OCI-LY7 (cell line): ENCODE data around the gene SPACA7. TPM values are rescaled to one million over a fixed set of nuclear protein-coding genes. Genes with fewer than 3 reads are reported as not detected.

Source experiments
- BruUV-seq: library from RNA; stranded (reverse); fragments of 400-500 nt; replicated peaks from 2 replicates; lab custom pipeline; 2021; lab: Mats Ljungman, UMichigan
- CTCF ChIA-PET: fragments of 300-600 bp; sonication (Branson Sonifier 250); formaldehyde crosslinking; loops from one replicate; lab custom pipeline; 2022; ENCODE audit warnings: antibody characterized with exemption; ENCODE audit not compliant: unreplicated experiment; lab: Charles Lee
- POLR2A ChIA-PET: fragments of 300-600 bp; sonication (Branson Sonifier 250); formaldehyde crosslinking; loops from one replicate; lab custom pipeline; 2022; ENCODE audit warnings: antibody characterized with exemption; lab: Charles Lee
- DNase-seq: peaks from one replicate; pipeline ENCODE4 v3.0.0-alpha.2; 2015; ENCODE audit warnings: low spot score
- H2AFZ ChIP-seq: fragments of 200-600 bp; sonication (generic), shearing (Covaris generic); 2 replicates; pipeline ENCODE4 v1.6.1; 2014; ENCODE audit warnings: mild to moderate bottlenecking, antibody characterized with exemption, low read length, moderate library complexity
- H3K27ac ChIP-seq: fragments of 200-600 bp; sonication (generic); 2 replicates; pipeline ENCODE4 v1.5.1; 2014; ENCODE audit warnings: mixed run types, low read depth, mild to moderate bottlenecking, moderate library complexity, low read length, inconsistent platforms; ENCODE audit not compliant: poor library complexity, severe bottlenecking
- H3K36me3 ChIP-seq: fragments of 200-600 bp; sonication (generic); 2 replicates; pipeline ENCODE4 v1.6.1; 2014; ENCODE audit warnings: mild to moderate bottlenecking, antibody characterized with exemption, low read length, moderate library complexity, mixed read lengths; ENCODE audit not compliant: insufficient read depth
- H3K4me1 ChIP-seq: fragments of 200-600 bp; sonication (generic); 2 replicates; pipeline ENCODE4 v1.5.1; 2014; ENCODE audit warnings: mild to moderate bottlenecking, low read length; ENCODE audit not compliant: insufficient read depth, poor library complexity, severe bottlenecking
- H3K4me2 ChIP-seq: fragments of 200-600 bp; sonication (generic); 2 replicates; pipeline ENCODE4 v1.6.1; 2014; ENCODE audit warnings: mild to moderate bottlenecking, low read length
- H3K4me3 ChIP-seq: fragments of 200-600 bp; sonication (generic); 2 replicates; pipeline ENCODE4 v1.5.1; 2014; ENCODE audit warnings: mild to moderate bottlenecking, low read depth, low read length; ENCODE audit not compliant: poor library complexity, severe bottlenecking
- H3K79me2 ChIP-seq: fragments of 200-600 bp; sonication (generic); 2 replicates; pipeline ENCODE4 v1.6.1; 2016; ENCODE audit warnings: low read depth, mild to moderate bottlenecking, low read length, moderate library complexity, mixed read lengths; ENCODE audit not compliant: insufficient read depth
- H3K9me2 ChIP-seq: fragments of 200-600 bp; sonication (generic); 2 replicates; pipeline ENCODE4 v1.6.1; 2016; ENCODE audit warnings: mild to moderate bottlenecking, low read length, mixed read lengths; ENCODE audit not compliant: insufficient read depth
- H3K9me3 ChIP-seq: fragments of 200-600 bp; sonication (generic); 2 replicates; pipeline ENCODE4 v1.6.1; 2014; ENCODE audit warnings: mild to moderate bottlenecking, mixed run types, low read length, mixed read lengths
- H4K20me1 ChIP-seq: fragments of 200-600 bp; sonication (generic); 2 replicates; pipeline ENCODE4 v1.6.1; 2014; ENCODE audit warnings: mild to moderate bottlenecking, antibody characterized with exemption, low read length, moderate library complexity, mixed read lengths; ENCODE audit not compliant: insufficient read depth
- CTCF ChIP-seq: fragments of 200-600 bp; sonication (generic); conservative IDR thresholded peaks from 2 replicates; pipeline ENCODE4 v1.5.1; 2014; ENCODE audit warnings: mild to moderate bottlenecking, antibody characterized with exemption, low read length, moderate library complexity, mixed read lengths
- EZH2phosphoT487 ChIP-seq: fragments of 200-600 bp; sonication (generic); IDR thresholded peaks from 2 replicates; pipeline ENCODE4 v1.6.1; 2018; ENCODE audit warnings: low read depth, borderline replicate concordance, mild to moderate bottlenecking, mixed run types, antibody characterized with exemption, low read length, moderate library complexity, mixed read lengths
- intact Hi-C: fragments of 100-400 bp; cut with micrococcal nuclease; formaldehyde crosslinking; loops from one replicate; pipeline ENCODE4 v1.10.0; 2022; ENCODE audit not compliant: unreplicated experiment
- total RNA-seq, 2 experiments: library from RNA; depleted of rRNA in 1 of 2; stranded (reverse); fragments of >200 nt in 1 of 2; shearing (Covaris generic) in 1 of 2; gene quantifications; 2 replicates each; pipeline ENCODE4 v1.2.3, GENCODE V29; 2014 to 2022

The SPACA7 gene
- total RNA-seq, 2 experiments from 2014 or later: not detected

GRCh38 chr13:112349681-112350080 is 26.5 kb upstream of the SPACA7 start:
- Histone ChIP-seq H3K4me1 (no peaks in the 10 kb centered on the region), H3K9me2 (no peaks in the 10 kb centered on the region), H3K4me3 (no peak overlapping the region), H3K4me2 (no peak overlapping the region), H3K79me2 (no peaks in the 10 kb centered on the region), H4K20me1 (no peaks in the 10 kb centered on the region), H3K9me3 (no peaks in the 10 kb centered on the region), H3K36me3 (no peaks in the 10 kb centered on the region), H3K27ac (no peak overlapping the region), H2AFZ (no peak overlapping the region)
- TF ChIP-seq CTCF: no peak
- TF ChIP-seq EZH2phosphoT487: no peak
- ChIA-PET POLR2A (no interaction called here), CTCF (no interaction called here)
- DNase-seq: no peak
- no TSS peak for BruUV-seq
- intact Hi-C loops: no loop called here

GRCh38 chr13:112350300-112350699 is 25.9 kb upstream of the SPACA7 start:
- no TSS peak for BruUV-seq
- Histone ChIP-seq H3K4me2 (no peak overlapping the region), H3K9me3 (no peaks in the 10 kb centered on the region), H3K9me2 (no peaks in the 10 kb centered on the region), H3K79me2 (no peaks in the 10 kb centered on the region), H3K4me1 (no peaks in the 10 kb centered on the region), H3K36me3 (no peaks in the 10 kb centered on the region), H2AFZ (no peak overlapping the region), H4K20me1 (no peaks in the 10 kb centered on the region), H3K27ac (no peak overlapping the region), H3K4me3 (no peak overlapping the region)
- CTCF ChIA-PET: no interaction called here
- no peak for DNase-seq
- TF ChIP-seq CTCF: no peak
- no peak for TF ChIP-seq EZH2phosphoT487
- POLR2A ChIA-PET: no interaction called here
- intact Hi-C loops: no loop called here

GRCh38 chr13:112351825-112352224 is 24.3 kb upstream of the SPACA7 start:
- CTCF ChIA-PET: no interaction called here
- no peak for TF ChIP-seq EZH2phosphoT487
- no peak for TF ChIP-seq CTCF
- no peak overlapping the region for H3K4me3 ChIP-seq
- H3K9me3 ChIP-seq: no peaks in the 10 kb centered on the region
- no peak for DNase-seq
- no peaks in the 10 kb centered on the region for H3K79me2 ChIP-seq
- no peaks in the 10 kb centered on the region for H3K4me1 ChIP-seq
- intact Hi-C loops: no loop called here
- H4K20me1 ChIP-seq: no peaks in the 10 kb centered on the region
- no TSS peak for BruUV-seq
- no peak overlapping the region for H3K27ac ChIP-seq
- H3K9me2 ChIP-seq: no peaks in the 10 kb centered on the region
- POLR2A ChIA-PET: no interaction called here
- H3K4me2 ChIP-seq: no peak overlapping the region
- H3K36me3 ChIP-seq: no peaks in the 10 kb centered on the region
- no peak overlapping the region for H2AFZ ChIP-seq
